ENCODE results near the gene GRID2IP.
A peak's percentile ranks its signal among the peaks of the same experiment; 100 is the strongest.

Gene GRID2IP

GRCh38 chr7:6520163-6520981 lies 30.9 kb downstream of the GRID2IP start:
- no peak for DNase-seq (ENCODE audit: low read depth)

GRCh38 chr7:6516387-6516983 lies 34.8 kb downstream of the GRID2IP start:
- DNase-seq (ENCODE audit: low read depth) = peak; percentile 49

GRCh38 chr7:6513541-6513940 lies 37.7 kb downstream of the GRID2IP start:
- no peak for DNase-seq (ENCODE audit: low read depth)

GRCh38 chr7:6512892-6513291 lies 38.4 kb downstream of the GRID2IP start:
- DNase-seq (ENCODE audit: low read depth) = no peak

- DNase-seq (ENCODE audit: low read depth) = no peak
These were observed 40.7 kb downstream of the GRID2IP start for GRCh38 chr7:6510476-6511133.

- no peak for DNase-seq (ENCODE audit: low read depth)
These were observed 42.3 kb downstream of the GRID2IP start for GRCh38 chr7:6508950-6509349.

- no peak for DNase-seq (ENCODE audit: low read depth)
These were observed 42.7 kb downstream of the GRID2IP start for GRCh38 chr7:6508539-6508938.

GRCh38 chr7:6507906-6508305 lies 43.4 kb downstream of the GRID2IP start:
- DNase-seq (ENCODE audit: low read depth) = no peak

GRCh38 chr7:6505685-6506559 lies 45.3 kb downstream of the GRID2IP start:
- DNase-seq (ENCODE audit: low read depth) = no peak

- DNase-seq (ENCODE audit: low read depth) = no peak
These were observed 46.3 kb downstream of the GRID2IP start for GRCh38 chr7:6504996-6505395.

GRCh38 chr7:6502886-6503285 lies 48.4 kb downstream of the GRID2IP start:
- no peak for DNase-seq (ENCODE audit: low read depth)

GRCh38 chr7:6501586-6502564 lies 49.4 kb downstream of the GRID2IP start:
- DNase-seq (ENCODE audit: low read depth) = no peak

- no peak for DNase-seq (ENCODE audit: low read depth)
These were observed 50.6 kb downstream of the GRID2IP start for GRCh38 chr7:6500691-6501090.

GRCh38 chr7:6497994-6498393 lies 53.3 kb downstream of the GRID2IP start:
- no peak for DNase-seq (ENCODE audit: low read depth)

GRCh38 chr7:6497637-6497905 lies 53.7 kb downstream of the GRID2IP start:
- no peak for DNase-seq (ENCODE audit: low read depth)

GRCh38 chr7:6496842-6497636 lies 54.2 kb downstream of the GRID2IP start:
- DNase-seq (ENCODE audit: low read depth) = no peak

- no peak for DNase-seq (ENCODE audit: low read depth)
These were observed 55.5 kb downstream of the GRID2IP start for GRCh38 chr7:6495597-6496262.

- DNase-seq (ENCODE audit: low read depth) = no peak
These were observed 56.9 kb downstream of the GRID2IP start for GRCh38 chr7:6494365-6494764.

GRCh38 chr7:6491194-6491593 lies 60.1 kb downstream of the GRID2IP start:
- DNase-seq (ENCODE audit: low read depth) = no peak

GRCh38 chr7:6489612-6490011 lies 61.6 kb downstream of the GRID2IP start:
- no peak for DNase-seq (ENCODE audit: low read depth)
